K562 (cell line): ENCODE data around the gene N4BP2. TPM values are rescaled to one million over a fixed set of nuclear protein-coding genes. Genes with fewer than 3 reads are reported as not detected.

Experiments
- ARID1B ChIP-seq: fragments of 450-650 bp; IDR thresholded peaks from 2 replicates; pipeline ENCODE4 v1.6.1; 2016; ENCODE audit warnings: antibody characterized with exemption, mild to moderate bottlenecking, inconsistent platforms
- CBFA2T2 ChIP-seq: fragments of 450-650 bp; conservative IDR thresholded peaks from 2 replicates; pipeline ENCODE4 v1.6.1; 2017; ENCODE audit warnings: mild to moderate bottlenecking
- FIP1L1 ChIP-seq: fragments of 200-400 bp; formaldehyde crosslinking; IDR thresholded peaks from 2 replicates; pipeline ENCODE4 v1.6.1; 2018; ENCODE audit warnings: mild to moderate bottlenecking, low read depth, low read length; ENCODE audit not compliant: poor library complexity, severe bottlenecking
- GTF3C2 ChIP-seq: IDR thresholded peaks from 3 replicates; pipeline ENCODE4 v1.6.1; 2011; ENCODE audit warnings: borderline replicate concordance, mild to moderate bottlenecking, moderate library complexity; ENCODE audit not compliant: insufficient read length; ENCODE audit errors: extremely low read depth
- HDGF ChIP-seq: fragments of 450-650 bp; IDR thresholded peaks from 2 replicates; pipeline ENCODE4 v1.6.1; 2016
- HMBOX1 ChIP-seq: sonication (generic); IDR thresholded peaks from 2 replicates; pipeline ENCODE4 v1.6.1; 2016
- HMG20A ChIP-seq: fragments of 450-650 bp; formaldehyde crosslinking; conservative IDR thresholded peaks from 2 replicates; pipeline ENCODE4 v1.4.0; 2020; ENCODE audit warnings: mild to moderate bottlenecking, mixed read lengths
- ID3 ChIP-seq, 2 experiments: fragments of 250-450 bp in 1 of 2; fragments of 450-650 bp in 1 of 2; sonication (Bioruptor Pico) in 1 of 2; IDR thresholded peaks; 2 replicates each; pipeline versions ENCODE4 v1.6.1 to v1.8.0; 2016 to 2021; ENCODE audit warnings: mild to moderate bottlenecking in 2 of 2, moderate library complexity in 2 of 2, missing compliant biosample characterization in 1 of 2, missing genetic modification characterization in 1 of 2
- ILF3 ChIP-seq: fragments of 450-650 bp; IDR thresholded peaks from 2 replicates; pipeline ENCODE4 v1.6.1; 2018; ENCODE audit warnings: antibody characterized with exemption, mild to moderate bottlenecking, moderate library complexity, borderline replicate concordance
- LEF1 ChIP-seq: fragments of 450-650 bp; IDR thresholded peaks from 2 replicates; pipeline ENCODE4 v1.6.1; 2016; ENCODE audit warnings: mild to moderate bottlenecking
- PHF21A ChIP-seq: fragments of 450-650 bp; IDR thresholded peaks from 2 replicates; pipeline ENCODE4 v1.6.1; 2017; ENCODE audit warnings: low read depth, borderline replicate concordance
- RCOR1 ChIP-seq, 2 experiments: IDR thresholded peaks; 2 replicates each; pipeline ENCODE4 v1.6.1; 2012; ENCODE audit warnings: low read depth in 2 of 2, low read length in 2 of 2, borderline replicate concordance in 1 of 2, improper control_type of control experiment in 1 of 2
- SOX6 ChIP-seq: fragments of 450-650 bp; IDR thresholded peaks from 2 replicates; pipeline ENCODE4 v1.6.1; 2014; ENCODE audit warnings: mild to moderate bottlenecking
- ZFP36 ChIP-seq: fragments of 150-350 bp; IDR thresholded peaks from 2 replicates; pipeline ENCODE4 v1.6.1; 2018; ENCODE audit warnings: low read length, low read depth; ENCODE audit not compliant: partially characterized antibody
- ZFPM2 ChIP-seq: fragments of 250-450 bp; sonication (Bioruptor Pico); IDR thresholded peaks from 2 replicates; pipeline ENCODE4 v1.5.1; 2022; ENCODE audit warnings: mild to moderate bottlenecking
- ZNF23 ChIP-seq: fragments of 250-450 bp; sonication (Bioruptor Pico); IDR thresholded peaks from 2 replicates; pipeline ENCODE4 v1.4.0; 2020; ENCODE audit warnings: mild to moderate bottlenecking
- ZNF24 ChIP-seq: fragments of 450-650 bp; IDR thresholded peaks from 2 replicates; pipeline ENCODE4 v1.6.1; 2016
- ZNF449 ChIP-seq: fragments of 250-450 bp; sonication (Bioruptor Pico); IDR thresholded peaks from 2 replicates; pipeline ENCODE4 v1.8.0; 2022; ENCODE audit warnings: moderate library complexity, mild to moderate bottlenecking, inconsistent platforms
- ZNF586 ChIP-seq: fragments of 450-650 bp; formaldehyde crosslinking; conservative IDR thresholded peaks from 2 replicates; pipeline ENCODE4 v1.4.0; 2020; ENCODE audit warnings: mild to moderate bottlenecking, moderate library complexity
- ZNF764 ChIP-seq: fragments of 250-450 bp; sonication (Bioruptor Pico); IDR thresholded peaks from 2 replicates; pipeline ENCODE4 v1.4.0; 2020; ENCODE audit warnings: low read depth, mild to moderate bottlenecking, moderate library complexity
- polyA plus RNA-seq, 8 experiments: library from polyadenylated mRNA; depleted of rRNA in 4 of 8; stranded (reverse) in 5 of 8; unstranded in 3 of 8; fragments of >200 nt; fragmentation: Nextera tagmentation in 2 of 8; fragmentation: Illumina TruSeq in 1 of 8; extraction: Ambion mirVana in 2 of 8; extraction: Trizol in 1 of 8; gene quantifications; 2 replicates each; pipeline versions ENCODE4 v1.2.1 to v1.2.3, GENCODE V29; 2011 to 2014; ENCODE audit warnings: inconsistent platforms in 1 of 8, missing spikeins in 1 of 8
- total RNA-seq, 7 experiments: library from RNA; depleted of rRNA in 6 of 7; stranded (reverse); fragments of >200 nt in 6 of 7; fragmentation: Illumina TruSeq in 2 of 7; extraction: Trizol in 2 of 7; gene quantifications; 2 replicates each; pipeline versions ENCODE4 v1.2.1 to v1.2.3, GENCODE V29; 2011 to 2021; ENCODE audit warnings: low replicate concordance in 1 of 7

Gene N4BP2
- total and polyA plus RNA-seq, 9 of the 15 experiments (the other 6 are each of a cell fraction or from before 2014, with no cell fraction given) = 2.7 to 12.6 (median 7.6) TPM

GRCh38 chr4:40205259-40206198, 148.9 kb downstream of the N4BP2 start (continued):
- TF ChIP-seq ARID1B (peak; percentile 95), GTF3C2 (no peak), ZNF586 (CRISPR knock-in tag) (no peak), ZNF23 (CRISPR knock-in tag) (no peak), PHF21A (no peak), HMBOX1 (peak; percentile 83), ZNF449 (peak; percentile 86), SOX6 (peak; percentile 75), ILF3 (no peak), ZFPM2 (CRISPR knock-in tag) (no peak), CBFA2T2 (no peak; the same call in 1 of the 2 replicates), HMG20A (CRISPR knock-in tag) (no peak), FIP1L1 (no peak), ZFP36 (no peak), HDGF (no peak), ZNF24 (no peak), ID3 (CRISPR knock-in tag; IDR thresholded peaks at IDR 0.05) (no peak), ID3 (tag; IDR thresholded peaks at IDR 0.05) (no peak; the same call in 1 of the 2 replicates), RCOR1 (IDR thresholded peaks at IDR 0.05; ENCODE audit: borderline replicate concordance in 1 of 2, low read depth in 2 of 2, low read length in 2 of 2) (peak in 1 of 2 experiments; percentile 60; a peak in 1 of 4 replicates), ZNF764 (CRISPR knock-in tag) (no peak), LEF1 (peak; percentile 91)
